HG03103 (cell line): ENCODE data around the gene CALML6.

Experiments used
- ATAC-seq: cut with Tn5 transposase; IDR thresholded peaks from one replicate; pipeline ENCODE4 v1.9.1; 2021; ENCODE audit warnings: low read depth; ENCODE audit not compliant: unreplicated experiment

CALML6 gene

DNA sequence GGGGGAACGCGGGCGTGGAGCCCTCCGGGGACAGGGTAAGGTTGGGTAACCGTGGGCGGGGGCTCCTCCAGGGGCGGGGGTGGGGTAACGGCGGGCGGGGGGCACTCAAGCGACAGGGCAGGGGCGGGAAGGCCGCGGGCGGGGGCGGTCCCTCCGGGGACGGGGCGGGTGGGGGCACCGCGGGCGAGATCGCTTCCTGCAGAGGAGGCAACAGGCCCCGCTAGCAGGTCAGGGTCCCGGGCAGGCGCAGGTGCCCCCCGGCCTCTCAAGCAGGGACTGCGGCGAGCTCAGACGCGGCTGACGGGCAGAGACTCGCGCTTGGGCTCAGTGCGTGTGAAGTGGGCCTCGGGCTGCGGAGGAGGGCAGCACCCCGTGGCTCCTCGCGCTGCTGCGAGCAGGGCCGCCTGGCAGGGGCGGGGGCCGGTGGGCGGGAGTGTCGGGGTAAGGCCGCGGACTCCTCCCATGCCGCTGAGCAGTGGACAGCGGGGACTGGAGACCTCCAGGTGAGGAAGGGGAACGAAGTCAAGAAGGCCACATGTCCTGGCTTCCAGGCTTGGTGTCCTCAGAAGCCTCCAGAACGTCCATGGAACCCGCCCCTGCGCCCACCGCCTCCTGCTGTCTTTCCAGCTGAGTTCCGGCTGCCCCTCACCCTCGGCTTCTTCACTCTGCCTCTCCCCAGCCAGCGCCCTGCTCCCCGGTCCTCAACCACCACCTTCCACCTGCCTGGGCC, 23.5 kb upstream of the CALML6 start:
- no peak for ATAC-seq

DNA sequence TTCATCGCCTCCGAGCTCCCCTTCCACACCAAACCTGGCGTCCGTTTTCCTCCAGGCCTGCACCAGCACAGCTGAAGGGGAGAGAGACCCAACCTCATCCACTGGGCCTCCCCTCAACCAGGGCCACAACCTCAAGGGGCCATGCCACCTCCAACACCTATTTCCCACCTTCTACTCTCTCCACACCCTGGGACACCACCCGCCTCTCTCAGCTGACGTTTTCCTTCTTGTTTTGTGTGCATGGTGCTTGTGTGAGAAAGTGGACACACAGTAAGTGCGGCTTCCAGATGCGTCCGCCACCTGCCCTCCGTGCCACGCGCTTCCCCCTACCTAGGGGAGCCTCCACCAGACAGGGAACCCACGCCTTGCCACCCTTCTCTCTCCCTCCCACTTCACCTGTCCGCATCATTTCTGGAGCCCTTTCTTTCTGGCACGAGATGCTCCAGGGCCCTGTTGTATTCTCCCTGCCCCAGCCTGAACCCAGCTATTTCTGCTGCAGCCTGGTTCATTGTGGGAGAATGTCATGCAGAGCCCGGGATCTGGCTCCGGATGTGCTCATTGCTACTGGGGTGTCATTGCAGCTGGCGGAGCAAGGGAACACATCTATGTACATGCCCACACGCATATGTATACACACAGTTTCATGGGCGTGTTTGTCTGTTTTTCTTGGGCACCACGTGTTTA, 22.8 kb upstream of the CALML6 start:
- no peak for ATAC-seq

GRCh38 chr1:1892763-1893120, 22.3 kb upstream of the CALML6 start:
- no peak for ATAC-seq

DNA sequence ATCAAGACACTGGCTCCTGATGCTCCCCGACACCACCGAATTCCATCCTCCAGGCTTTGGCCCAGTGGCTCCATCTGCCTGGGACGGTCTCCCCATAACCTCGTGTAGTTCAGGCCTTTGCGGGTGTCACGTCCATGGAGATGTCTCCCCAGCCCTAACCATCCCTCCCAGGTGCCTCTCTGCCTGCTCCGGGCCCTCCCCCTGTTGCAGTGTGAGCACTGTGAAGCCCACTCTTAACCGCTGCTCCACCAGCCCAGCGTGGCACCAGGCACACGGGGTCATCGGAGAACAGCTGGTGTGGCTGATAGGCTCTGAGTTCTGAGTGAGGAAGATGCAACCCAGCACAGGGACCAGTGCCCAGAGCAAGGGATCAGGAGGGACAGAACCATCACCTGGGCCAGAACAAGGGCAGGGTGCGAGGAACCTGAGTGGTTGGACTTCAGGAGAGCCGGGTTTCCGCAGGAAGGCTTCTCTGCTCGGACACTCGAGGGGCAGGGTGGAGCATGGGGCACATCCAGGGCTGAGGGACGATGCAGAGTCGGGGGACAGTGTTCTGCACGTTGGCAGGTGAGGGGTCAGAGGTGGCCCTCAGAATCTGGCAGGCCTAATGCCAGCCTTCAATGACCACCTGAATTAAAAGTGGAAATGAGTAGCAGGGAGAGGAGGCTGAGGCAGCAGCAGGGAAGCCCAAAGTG, 21.6 kb upstream of the CALML6 start:
- no peak for ATAC-seq

DNA sequence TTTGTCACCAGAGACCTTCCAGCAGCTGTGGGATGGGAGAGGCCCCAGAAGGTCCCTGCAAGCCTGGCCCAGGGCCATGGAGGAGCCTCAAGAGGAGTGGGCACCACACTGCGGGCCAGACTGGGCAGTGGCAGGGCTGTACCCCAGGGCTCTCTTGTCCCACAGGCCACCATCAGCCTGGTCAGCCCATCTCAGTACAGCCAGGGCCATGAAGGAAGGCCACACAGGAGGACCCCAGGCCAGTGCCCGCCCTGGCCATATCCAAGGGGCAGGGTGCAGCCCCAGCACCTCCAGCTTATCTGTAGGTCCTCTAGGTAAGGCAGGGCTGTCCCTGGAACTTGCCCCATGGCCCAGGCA, 21.1 kb upstream of the CALML6 start:
- no peak for ATAC-seq

DNA sequence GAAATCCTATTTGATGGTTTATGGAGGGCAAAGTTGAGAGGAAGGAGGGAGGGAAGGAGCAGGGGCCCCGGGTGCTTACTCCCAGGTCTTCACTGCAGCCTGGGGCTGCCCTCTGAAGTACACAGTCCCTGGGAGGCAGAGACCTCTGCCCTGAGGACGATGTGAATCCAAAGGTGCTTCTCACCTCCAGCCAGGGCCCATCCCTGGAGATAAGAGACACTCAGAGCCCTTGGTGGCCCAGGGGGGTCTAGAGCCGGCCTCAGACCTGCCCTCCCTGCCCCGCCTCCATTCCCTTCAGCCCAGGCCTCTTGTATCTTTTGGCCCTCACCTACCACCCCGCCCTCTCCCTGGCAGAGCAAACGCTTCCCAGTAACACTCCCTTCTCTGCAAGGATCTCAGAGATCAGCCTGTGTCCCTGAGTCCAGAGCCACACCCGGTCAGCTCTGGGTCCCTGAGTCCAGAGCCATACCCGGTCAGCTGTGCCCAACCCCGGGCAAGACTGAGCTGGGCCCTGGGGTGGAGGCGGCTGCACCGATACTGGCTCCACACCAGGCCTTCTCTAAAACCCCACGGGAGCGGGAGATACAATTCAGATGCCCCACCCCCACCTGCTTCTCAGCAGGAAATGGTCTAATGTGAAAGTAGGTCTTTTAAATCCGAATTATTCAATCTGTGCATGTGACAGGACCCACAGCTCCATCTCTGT, 20.6 kb upstream of the CALML6 start:
- ATAC-seq: no peak

- no peak for ATAC-seq
Observed at GRCh38 chr1:1895060-1895418, 20.0 kb upstream of the CALML6 start.

- no peak for ATAC-seq
Observed at GRCh38 chr1:1895456-1896336, 19.4 kb upstream of the CALML6 start.

DNA sequence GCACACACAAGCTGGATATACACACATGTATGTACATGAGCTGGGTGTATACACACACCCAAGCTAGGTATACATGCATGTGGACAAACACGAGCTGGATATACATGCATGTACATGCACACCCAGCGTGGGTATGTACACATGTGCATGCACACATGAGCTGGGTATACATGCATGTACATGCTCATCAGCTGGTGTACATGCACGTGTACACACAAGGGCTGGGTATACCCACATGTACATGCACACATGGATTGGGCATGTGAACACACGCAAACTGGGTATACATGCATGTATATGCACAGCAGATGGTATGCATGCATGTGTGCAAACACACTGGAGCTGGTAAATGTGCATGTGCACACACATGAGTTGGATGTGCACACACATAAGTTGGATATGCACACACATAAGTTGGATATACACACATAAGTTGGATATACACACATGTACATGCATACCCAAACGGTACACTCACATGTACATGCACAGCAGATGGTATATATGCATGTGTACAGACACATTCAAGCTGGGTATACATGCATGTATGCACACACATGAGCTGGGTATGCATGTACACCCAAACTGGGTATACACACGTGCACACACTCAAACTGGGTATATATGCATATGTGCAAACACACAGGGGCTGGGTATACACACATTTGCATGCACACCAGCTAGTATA, 16.7 kb upstream of the CALML6 start:
- ATAC-seq: no peak

DNA sequence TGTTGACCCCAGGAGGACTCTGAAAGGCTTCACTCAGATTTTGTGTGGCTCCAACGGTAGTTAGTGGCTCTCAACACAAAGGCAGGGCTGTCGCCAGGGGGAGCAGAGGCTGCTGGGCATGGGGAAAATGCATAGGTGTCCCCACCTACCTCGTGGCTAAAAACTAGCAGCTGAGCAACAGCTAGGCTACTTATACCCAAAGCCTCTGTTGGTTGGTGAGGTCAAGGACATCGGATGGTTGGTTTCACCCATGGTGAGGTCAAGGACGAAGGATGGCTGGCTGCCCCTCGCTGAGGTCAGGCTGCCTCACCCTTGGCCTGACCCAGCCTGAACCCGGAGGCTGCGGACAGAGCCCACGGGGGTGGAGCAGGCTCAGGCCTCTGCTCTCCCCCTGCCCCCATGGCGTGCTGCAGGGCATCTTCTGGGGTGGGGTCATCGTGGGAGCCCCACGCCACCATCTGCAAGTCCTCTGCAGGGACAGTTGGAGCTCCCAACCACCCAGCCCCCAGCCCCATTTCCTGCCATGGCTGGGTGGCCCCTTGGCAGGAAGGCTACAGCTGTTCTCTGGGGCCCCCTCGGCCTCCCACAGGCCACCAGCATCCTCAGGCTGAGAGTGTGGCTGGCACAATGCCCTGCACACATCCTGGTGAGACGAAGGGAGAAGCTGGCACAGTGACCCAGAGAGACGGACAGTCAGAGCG, 15.6 kb upstream of the CALML6 start:
- ATAC-seq: no peak

DNA sequence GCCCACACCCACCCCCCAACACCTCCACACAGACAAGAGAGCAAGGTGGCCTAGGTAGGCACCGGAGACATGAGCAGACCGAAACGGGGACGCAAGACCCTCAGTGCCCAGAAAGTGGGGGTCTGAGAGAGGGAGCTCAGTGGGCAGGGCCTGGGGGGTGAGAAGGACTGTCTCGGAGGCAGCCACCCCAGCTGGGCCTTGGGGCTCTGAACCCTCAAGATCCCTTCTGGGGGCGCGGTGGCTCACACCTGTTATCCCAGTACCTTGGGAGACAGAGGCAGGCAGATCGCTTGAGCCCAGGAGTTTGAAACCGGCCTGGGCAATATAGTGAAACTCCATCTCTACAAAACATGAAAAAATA, 15.1 kb upstream of the CALML6 start:
- ATAC-seq: no peak

- no peak for ATAC-seq
Observed at GRCh38 chr1:1900883-1901640, 14.0 kb upstream of the CALML6 start.

DNA sequence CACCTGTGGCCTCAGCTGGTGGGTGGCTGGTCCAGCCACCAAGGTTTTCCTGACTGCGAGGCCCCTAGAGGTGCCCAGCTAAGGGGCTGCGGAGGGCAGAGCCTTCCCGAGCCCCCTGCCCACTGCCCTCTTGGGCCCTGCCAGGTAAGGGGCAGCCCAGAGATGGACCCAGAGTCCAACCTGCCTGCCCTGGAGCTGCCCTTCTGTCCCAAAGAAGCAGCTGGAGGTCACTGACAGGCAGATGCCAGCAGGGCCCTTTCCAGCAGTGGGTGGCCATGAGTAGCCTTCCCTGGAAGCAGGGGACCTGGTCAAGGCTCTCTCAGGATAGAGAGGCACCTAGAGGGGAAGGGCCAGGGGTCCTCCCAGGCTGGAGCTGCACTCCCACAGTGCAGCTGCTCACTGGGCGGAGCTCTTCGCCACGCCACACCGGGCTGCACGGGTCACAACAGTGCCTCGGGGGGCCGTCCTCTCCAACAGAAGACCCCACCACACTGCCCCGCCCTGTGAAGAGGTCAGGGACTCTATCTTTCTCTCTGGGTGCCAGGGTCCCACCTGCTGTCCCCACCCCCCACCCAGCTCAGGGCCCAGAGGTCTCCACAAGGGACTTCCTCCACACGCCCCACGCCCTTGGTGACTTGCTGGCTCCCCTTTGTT, 13.3 kb upstream of the CALML6 start:
- ATAC-seq: no peak

GRCh38 chr1:1903224-1903623, 11.8 kb upstream of the CALML6 start:
- ATAC-seq: no peak

DNA sequence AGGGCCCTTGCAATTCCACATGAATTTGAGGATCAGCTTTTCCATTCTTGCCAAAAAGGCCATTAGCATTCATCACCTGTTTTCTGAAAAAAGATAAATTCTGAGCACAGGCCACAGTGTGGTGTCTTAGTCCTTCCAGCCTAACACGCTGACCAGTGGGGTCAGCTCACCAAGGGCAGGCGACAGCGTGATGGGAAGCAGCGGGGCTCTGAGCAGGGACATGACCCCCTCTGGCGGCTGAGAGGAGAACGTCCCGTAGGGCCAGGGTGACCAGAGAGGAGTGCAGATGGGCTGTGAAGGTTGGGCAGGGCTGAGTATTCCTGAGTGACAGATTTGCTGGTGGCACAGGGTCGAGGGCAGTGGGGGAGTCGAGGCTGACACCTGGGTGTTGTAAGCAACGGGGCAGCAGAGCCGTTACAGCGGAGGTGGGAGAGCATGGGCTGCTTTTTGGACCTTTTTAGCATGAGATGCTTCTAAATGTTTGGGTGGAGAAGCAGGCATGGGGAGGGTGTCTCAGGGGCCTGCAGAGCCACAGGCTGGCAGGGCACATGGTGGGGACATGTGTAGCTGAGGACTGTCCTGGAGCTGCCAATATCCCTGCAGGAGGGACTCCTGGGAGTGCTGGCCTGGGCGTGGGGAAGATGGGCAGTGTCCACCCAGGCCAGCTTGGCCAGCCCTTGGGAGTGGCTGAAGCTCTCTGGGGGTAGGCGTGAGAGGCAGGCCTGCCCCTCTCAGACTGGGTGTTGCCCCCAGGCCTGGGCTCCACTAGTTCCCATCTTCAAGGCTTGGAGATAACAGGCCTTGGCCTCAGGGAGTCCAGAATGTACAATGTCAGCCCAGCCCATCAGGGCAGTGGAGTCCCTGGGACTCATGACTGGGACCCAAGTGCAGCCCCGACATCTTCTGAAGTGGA, 8.6 kb upstream of the CALML6 start:
- no peak for ATAC-seq

DNA sequence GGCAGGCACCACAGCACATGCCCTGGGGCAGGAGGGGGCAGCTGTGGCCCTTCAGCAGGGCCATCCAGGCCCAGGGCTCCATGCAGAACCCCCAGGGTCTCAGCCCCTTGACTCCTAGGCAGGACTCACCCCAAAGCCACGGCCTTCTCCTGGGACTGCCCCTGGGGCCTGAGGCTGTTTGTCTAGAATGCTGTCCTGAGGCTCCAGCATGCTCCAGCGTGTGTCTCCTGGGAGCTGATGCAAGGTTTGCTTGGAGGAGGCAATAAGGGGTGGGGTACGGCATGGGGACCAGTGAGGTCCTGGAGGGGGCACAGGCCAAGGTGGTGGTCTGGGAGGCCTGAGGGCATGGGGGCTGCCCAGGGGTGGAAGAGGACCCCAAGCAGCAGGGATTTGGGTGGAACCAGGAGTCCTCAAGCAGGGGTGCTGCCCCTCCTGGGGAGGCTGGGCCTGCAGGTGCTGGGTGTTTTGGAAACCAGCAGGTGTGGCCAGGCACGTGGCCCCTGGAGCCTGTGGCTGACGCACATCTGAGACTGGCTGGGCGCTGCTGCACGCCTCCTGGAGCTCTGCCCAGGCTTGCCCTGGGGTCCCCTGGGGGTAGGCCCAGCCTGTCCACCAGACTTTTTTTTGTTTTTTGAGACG, 7.8 kb upstream of the CALML6 start:
- ATAC-seq: no peak

DNA sequence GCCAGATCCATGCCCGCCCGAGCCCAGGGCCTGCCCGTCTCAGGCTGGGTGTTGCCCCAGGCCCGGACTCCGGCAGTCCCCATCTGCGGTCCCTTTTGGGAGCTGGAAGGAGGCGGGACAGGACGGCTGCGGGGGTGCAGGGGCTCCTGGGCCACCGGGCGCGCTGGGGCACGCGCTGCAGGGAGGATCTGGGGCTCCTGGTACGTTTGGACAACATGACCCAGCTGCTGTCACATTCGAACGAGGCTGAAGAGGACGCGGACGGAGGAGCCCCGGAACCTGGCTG, 6.6 kb upstream of the CALML6 start:
- ATAC-seq: no peak
